HepG2 (cell line): ENCODE measurements around the gene CRIP1. TPM values are rescaled to one million over a fixed set of nuclear protein-coding genes. Genes with fewer than 3 reads are reported as not detected.

Experiments
- KLF16 ChIP-seq, 2 experiments: sonication (generic) in 1 of 2; formaldehyde crosslinking in 1 of 2; IDR thresholded peaks; 2 replicates each; pipeline versions ENCODE4 v1.6.1 to v1.8.0; 2016 to 2023; ENCODE audit warnings: missing genetic modification reagents in 2 of 2, missing compliant biosample characterization in 1 of 2
- PHF5A ChIP-seq: IDR thresholded peaks from one replicate; pipeline ENCODE4 v1.6.1; 2018; ENCODE audit warnings: low read depth, missing genetic modification reagents; ENCODE audit not compliant: unreplicated experiment
- ZBTB38 ChIP-seq: sonication (generic); formaldehyde crosslinking; IDR thresholded peaks from 2 replicates; pipeline ENCODE4 v1.5.1; 2020; ENCODE audit warnings: mild to moderate bottlenecking, missing genetic modification reagents
- ZNF501 ChIP-seq: sonication (generic); formaldehyde crosslinking; IDR thresholded peaks from 2 replicates; pipeline ENCODE4 v1.5.1; 2020; ENCODE audit warnings: mild to moderate bottlenecking, moderate library complexity, missing genetic modification reagents
- polyA plus RNA-seq, 8 experiments: library from polyadenylated mRNA; depleted of rRNA in 3 of 8; stranded (reverse) in 7 of 8; unstranded in 1 of 8; fragments of >200 nt; fragmentation: Illumina TruSeq in 4 of 8; extraction: Trizol in 4 of 8; gene quantifications; 2 replicates each; pipeline versions ENCODE4 v1.2.1 to v1.2.3, GENCODE V29; 2011 to 2016; ENCODE audit warnings: low read depth in 4 of 8, missing spikeins in 1 of 8, mixed read lengths in 1 of 8; ENCODE audit not compliant: insufficient read depth in 1 of 8
- total RNA-seq, 5 experiments: library from RNA; depleted of rRNA; stranded (reverse); fragments of >200 nt; fragmentation: Illumina TruSeq; extraction: Trizol; gene quantifications; 2 replicates each; pipeline ENCODE4 v1.2.3, GENCODE V29; 2016; ENCODE audit warnings: low read depth in 1 of 5
- TF ChIP-seq, protein P1 (sequence below): sonication (generic); formaldehyde crosslinking; IDR thresholded peaks from 2 replicates; pipeline ENCODE4 v1.5.1; 2020; ENCODE audit warnings: mild to moderate bottlenecking, missing genetic modification reagents, moderate library complexity
- TF ChIP-seq, protein P2 (sequence below): sonication (generic); formaldehyde crosslinking; conservative IDR thresholded peaks from 2 replicates; pipeline ENCODE4 v1.4.0; 2020; ENCODE audit warnings: missing genetic modification reagents
- TF ChIP-seq, protein P3 (sequence below): sonication (generic); formaldehyde crosslinking; IDR thresholded peaks from 2 replicates; pipeline ENCODE4 v1.5.0; 2020; ENCODE audit warnings: missing genetic modification reagents, mild to moderate bottlenecking, borderline replicate concordance
- TF ChIP-seq, protein P4 (sequence below), 2 experiments: fragments of 450-650 bp in 1 of 2; sonication (generic) in 1 of 2; formaldehyde crosslinking in 1 of 2; IDR thresholded peaks; 2 replicates each; pipeline versions ENCODE4 v1.6.1 to v1.8.0; 2016 to 2022; ENCODE audit warnings: antibody characterized with exemption in 1 of 2, mild to moderate bottlenecking in 1 of 2, missing genetic modification reagents in 1 of 2

Gene CRIP1
- total and polyA plus RNA-seq, 2 of the 13 experiments (the other 11 are each of a cell fraction or from before 2014, with no cell fraction given): 53.9 to 59.5 TPM

DNA sequence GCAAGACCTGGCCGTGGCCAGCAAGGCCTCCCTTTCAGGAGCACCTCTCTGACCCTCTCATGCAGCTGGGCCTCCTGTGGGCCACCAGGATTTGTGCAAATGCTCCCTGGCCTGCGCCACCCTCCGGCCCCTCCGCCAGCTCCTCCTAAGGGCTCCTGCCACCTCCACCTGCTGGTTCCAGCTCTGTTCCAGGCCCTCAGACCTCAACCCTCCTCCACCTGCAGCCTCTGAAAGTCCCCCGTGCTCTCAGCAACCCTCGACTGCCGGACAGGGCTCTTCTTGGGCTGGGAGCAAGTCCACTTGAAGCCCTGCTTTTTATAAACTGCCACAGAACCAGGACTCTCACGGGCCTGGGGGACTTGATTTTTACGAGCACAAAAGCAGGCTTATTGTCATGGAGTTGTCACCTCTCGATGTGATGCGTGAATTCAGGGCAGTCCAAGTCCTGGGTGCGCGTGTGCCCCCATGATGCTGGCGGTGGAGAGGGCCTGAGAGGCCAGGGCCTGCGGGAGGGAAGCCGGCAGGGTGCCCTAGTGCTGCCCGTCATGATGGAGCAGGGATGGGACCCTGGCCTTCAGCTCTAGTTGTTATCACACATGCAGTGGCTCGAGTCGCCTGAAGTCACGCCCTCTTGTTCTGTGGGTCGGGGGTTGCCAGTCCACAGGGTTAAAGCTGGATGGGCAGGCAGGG is 13.5 kb downstream of the CRIP1 start (continued):
- TF ChIP-seq, protein P1, sequence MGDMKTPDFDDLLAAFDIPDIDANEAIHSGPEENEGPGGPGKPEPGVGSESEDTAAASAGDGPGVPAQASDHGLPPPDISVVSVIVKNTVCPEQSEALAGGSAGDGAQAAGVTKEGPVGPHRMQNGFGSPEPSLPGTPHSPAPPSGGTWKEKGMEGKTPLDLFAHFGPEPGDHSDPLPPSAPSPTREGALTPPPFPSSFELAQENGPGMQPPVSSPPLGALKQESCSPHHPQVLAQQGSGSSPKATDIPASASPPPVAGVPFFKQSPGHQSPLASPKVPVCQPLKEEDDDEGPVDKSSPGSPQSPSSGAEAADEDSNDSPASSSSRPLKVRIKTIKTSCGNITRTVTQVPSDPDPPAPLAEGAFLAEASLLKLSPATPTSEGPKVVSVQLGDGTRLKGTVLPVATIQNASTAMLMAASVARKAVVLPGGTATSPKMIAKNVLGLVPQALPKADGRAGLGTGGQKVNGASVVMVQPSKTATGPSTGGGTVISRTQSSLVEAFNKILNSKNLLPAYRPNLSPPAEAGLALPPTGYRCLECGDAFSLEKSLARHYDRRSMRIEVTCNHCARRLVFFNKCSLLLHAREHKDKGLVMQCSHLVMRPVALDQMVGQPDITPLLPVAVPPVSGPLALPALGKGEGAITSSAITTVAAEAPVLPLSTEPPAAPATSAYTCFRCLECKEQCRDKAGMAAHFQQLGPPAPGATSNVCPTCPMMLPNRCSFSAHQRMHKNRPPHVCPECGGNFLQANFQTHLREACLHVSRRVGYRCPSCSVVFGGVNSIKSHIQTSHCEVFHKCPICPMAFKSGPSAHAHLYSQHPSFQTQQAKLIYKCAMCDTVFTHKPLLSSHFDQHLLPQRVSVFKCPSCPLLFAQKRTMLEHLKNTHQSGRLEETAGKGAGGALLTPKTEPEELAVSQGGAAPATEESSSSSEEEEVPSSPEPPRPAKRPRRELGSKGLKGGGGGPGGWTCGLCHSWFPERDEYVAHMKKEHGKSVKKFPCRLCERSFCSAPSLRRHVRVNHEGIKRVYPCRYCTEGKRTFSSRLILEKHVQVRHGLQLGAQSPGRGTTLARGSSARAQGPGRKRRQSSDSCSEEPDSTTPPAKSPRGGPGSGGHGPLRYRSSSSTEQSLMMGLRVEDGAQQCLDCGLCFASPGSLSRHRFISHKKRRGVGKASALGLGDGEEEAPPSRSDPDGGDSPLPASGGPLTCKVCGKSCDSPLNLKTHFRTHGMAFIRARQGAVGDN (CRISPR knock-in tag): peak; percentile 1
- TF ChIP-seq, protein P2, sequence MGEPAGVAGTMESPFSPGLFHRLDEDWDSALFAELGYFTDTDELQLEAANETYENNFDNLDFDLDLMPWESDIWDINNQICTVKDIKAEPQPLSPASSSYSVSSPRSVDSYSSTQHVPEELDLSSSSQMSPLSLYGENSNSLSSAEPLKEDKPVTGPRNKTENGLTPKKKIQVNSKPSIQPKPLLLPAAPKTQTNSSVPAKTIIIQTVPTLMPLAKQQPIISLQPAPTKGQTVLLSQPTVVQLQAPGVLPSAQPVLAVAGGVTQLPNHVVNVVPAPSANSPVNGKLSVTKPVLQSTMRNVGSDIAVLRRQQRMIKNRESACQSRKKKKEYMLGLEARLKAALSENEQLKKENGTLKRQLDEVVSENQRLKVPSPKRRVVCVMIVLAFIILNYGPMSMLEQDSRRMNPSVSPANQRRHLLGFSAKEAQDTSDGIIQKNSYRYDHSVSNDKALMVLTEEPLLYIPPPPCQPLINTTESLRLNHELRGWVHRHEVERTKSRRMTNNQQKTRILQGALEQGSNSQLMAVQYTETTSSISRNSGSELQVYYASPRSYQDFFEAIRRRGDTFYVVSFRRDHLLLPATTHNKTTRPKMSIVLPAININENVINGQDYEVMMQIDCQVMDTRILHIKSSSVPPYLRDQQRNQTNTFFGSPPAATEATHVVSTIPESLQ (CRISPR knock-in tag): no peak
- peak; percentile 40; the same call in 1 of the 2 replicates for TF ChIP-seq ZNF501 (CRISPR knock-in tag)
- TF ChIP-seq, protein P3, sequence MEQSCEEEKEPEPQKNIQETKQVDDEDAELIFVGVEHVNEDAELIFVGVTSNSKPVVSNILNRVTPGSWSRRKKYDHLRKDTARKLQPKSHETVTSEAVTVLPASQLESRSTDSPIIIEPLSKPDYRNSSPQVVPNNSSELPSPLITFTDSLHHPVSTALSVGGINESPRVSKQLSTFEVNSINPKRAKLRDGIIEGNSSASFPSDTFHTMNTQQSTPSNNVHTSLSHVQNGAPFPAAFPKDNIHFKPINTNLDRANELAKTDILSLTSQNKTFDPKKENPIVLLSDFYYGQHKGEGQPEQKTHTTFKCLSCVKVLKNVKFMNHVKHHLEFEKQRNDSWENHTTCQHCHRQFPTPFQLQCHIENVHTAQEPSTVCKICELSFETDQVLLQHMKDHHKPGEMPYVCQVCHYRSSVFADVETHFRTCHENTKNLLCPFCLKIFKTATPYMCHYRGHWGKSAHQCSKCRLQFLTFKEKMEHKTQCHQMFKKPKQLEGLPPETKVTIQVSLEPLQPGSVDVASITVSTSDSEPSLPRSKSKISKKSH (CRISPR knock-in tag): 0 out of 2 replicates have a peak, but pooled peaks have one; percentile 8
- TF ChIP-seq PHF5A (CRISPR knock-in tag): no peak
- TF ChIP-seq, protein P4, sequence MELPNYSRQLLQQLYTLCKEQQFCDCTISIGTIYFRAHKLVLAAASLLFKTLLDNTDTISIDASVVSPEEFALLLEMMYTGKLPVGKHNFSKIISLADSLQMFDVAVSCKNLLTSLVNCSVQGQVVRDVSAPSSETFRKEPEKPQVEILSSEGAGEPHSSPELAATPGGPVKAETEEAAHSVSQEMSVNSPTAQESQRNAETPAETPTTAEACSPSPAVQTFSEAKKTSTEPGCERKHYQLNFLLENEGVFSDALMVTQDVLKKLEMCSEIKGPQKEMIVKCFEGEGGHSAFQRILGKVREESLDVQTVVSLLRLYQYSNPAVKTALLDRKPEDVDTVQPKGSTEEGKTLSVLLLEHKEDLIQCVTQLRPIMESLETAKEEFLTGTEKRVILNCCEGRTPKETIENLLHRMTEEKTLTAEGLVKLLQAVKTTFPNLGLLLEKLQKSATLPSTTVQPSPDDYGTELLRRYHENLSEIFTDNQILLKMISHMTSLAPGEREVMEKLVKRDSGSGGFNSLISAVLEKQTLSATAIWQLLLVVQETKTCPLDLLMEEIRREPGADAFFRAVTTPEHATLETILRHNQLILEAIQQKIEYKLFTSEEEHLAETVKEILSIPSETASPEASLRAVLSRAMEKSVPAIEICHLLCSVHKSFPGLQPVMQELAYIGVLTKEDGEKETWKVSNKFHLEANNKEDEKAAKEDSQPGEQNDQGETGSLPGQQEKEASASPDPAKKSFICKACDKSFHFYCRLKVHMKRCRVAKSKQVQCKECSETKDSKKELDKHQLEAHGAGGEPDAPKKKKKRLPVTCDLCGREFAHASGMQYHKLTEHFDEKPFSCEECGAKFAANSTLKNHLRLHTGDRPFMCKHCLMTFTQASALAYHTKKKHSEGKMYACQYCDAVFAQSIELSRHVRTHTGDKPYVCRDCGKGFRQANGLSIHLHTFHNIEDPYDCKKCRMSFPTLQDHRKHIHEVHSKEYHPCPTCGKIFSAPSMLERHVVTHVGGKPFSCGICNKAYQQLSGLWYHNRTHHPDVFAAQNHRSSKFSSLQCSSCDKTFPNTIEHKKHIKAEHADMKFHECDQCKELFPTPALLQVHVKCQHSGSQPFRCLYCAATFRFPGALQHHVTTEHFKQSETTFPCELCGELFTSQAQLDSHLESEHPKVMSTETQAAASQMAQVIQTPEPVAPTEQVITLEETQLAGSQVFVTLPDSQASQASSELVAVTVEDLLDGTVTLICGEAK (IDR thresholded peaks at IDR 0.05): no peak
- TF ChIP-seq, protein P4 (CRISPR knock-in tag; IDR thresholded peaks at IDR 0.05): 0 out of 2 replicates have a peak, but pooled peaks have one; percentile 2
- 0 out of 4 replicates have a peak, but pooled peaks of 1 of the 2 experiments have one; percentile 26 for TF ChIP-seq KLF16 (CRISPR knock-in tag; IDR thresholded peaks at IDR 0.05)
- peak; percentile 81; the same call in 1 of the 2 replicates for TF ChIP-seq ZBTB38 (CRISPR knock-in tag)
